Urothelium cell line (cell line): Measurements from ENCODE around the gene GRHPR.
"Not testable (repeated sequence)": the region's sequence is repeated elsewhere in the genome, so short reads cannot be mapped to it uniquely, and the experiment has no call there.

Experiments used
- DNase-seq: peaks from one replicate; pipeline ENCODE4 v3.0.0; 2011; ENCODE audit warnings: low spot score, mixed read lengths
- FAIRE-seq: peaks from 2 replicates; lab custom pipeline; 2011; peaks lifted over from hg19 to GRCh38; lab: Jason Lieb, UNC

The GRHPR gene

DNA sequence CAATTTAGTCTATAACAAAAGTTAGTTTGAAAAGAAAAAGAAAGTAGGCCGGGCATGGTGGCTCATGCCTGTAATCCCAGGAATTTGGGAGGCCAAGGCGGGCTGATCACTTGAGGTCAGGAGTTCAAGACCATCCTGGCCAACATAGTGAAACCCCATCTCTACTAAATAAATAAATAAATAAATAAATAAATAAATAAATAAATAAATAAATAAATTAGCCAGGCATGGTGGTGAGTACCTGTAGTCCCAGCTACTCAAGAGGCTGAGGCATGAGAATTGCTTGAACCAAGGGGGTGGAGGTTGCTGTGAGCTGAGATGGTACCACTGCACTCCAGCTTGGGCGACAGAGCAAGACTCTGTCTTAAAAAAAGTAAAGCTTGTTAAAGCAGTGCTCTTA, 24.5 kb upstream of the GRHPR start:
- DNase-seq, FAIRE-seq: not testable (repeated sequence)

DNA sequence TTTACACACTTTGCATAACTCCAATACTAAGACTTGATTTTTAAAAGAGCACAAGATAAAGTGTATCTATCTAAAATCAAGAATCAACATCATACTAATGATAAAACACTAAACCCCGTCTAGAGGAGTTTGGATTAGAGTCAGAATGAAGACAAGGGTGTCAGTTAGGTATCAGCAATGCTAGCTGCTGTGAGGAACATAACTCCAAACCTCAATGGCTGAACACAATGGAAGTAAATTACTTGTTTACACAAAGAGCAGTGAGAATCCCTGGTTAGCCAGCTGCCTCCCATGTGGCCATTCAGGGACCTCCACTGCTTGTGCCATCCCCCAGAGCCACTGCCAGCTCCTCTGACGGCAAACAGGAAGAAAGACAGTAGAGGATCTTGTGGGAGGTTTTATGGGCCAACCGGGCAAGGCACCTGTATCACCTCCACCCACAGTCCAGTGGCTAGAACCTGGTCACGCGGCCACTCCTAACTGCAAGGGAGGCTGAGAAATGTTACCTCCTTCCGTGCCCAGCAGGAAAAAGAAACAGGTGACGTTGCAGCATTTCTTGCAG, 24.0 kb upstream of the GRHPR start:
- no peak for FAIRE-seq
- DNase-seq, result no peak

DNA sequence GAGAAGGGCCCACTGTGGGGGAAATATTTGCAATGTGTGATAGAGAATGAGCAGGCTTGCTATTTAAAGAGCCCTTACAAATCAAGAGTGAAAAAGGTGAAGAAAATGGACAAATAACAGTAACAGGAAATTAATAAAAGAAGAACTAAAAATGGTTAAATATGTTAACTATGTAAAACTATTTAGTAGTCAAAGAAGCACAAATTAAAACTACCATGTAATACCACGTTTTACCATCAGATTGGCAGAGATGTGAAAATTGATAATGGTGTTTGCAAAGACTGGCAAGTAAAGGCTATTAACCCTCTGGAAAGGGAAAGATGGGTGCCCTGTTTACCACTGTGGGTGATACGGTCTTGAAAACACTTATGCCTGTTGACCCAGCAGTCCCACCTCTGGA, 23.2 kb upstream of the GRHPR start:
- DNase-seq, result no peak
- FAIRE-seq, result no peak

DNA sequence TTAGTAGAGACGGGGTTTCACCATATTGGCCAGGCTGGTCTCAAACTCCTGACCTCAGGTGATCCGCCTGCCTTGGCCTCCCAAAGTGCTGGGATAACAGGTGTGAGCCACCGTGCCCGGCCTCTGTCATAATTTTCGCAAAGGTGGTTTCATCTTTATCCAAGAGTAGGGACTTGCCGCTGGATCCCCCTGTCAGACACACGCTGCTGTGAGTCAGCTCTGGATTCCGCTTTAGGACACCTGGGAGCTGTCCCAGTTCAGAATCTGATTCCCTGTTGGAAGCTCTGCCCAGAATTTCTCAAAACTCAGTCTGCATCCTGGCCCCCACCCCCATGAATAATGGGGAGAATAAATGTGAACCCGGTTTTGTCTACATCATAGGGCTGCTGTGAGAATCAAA, 17.9 kb upstream of the GRHPR start:
- DNase-seq (no peak), FAIRE-seq (no peak)

DNA sequence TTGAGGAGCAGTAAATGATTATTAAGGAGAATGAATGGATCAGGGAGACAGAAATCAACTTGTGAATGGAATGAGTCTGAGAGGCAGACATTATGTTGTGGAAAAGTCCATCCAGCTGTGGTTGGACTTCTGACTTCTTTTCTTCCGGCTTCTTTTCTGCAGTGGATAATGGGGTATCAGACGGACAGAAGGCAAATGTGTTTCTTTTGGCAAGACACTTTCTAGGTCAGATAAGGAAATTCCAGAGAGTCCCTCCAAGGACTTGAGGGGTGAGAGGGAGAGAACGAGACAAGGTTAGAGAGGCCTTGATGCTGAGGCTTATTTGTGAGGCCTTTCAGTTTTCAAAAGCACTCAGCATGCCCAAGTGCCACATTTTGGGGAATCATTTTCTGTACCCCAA, 17.1 kb upstream of the GRHPR start:
- FAIRE-seq (no peak), DNase-seq (no peak)

DNA sequence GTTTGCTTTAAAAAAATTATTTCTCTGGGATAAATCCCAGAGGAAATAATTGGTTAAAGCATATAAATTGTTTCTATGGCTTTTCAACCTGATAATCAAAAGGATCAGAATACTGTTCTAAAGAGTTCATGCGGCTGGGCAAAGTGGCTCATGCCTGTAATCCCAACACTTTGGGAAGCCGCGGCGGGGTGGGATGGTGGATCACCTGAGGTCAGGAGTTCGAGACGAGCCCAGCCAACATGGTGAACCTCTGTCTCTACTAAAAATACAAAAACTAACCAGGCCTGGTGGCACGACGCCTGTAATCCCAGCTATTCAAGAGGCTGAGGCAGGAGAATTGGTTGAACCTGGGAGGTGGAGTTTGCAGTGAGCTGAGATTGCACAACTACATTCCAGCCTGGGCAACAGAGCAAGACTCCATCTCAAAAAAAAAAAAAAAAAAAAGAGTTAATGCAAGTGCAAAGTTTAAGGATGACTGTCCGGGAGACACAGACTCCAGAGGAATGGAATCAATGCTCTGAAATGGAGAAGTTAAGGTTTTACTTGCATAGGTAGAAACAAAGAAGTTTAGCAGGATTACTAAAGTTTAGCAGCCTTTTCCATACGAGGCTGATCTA, 16.6 kb upstream of the GRHPR start:
- no peak for FAIRE-seq
- DNase-seq, result no peak

DNA sequence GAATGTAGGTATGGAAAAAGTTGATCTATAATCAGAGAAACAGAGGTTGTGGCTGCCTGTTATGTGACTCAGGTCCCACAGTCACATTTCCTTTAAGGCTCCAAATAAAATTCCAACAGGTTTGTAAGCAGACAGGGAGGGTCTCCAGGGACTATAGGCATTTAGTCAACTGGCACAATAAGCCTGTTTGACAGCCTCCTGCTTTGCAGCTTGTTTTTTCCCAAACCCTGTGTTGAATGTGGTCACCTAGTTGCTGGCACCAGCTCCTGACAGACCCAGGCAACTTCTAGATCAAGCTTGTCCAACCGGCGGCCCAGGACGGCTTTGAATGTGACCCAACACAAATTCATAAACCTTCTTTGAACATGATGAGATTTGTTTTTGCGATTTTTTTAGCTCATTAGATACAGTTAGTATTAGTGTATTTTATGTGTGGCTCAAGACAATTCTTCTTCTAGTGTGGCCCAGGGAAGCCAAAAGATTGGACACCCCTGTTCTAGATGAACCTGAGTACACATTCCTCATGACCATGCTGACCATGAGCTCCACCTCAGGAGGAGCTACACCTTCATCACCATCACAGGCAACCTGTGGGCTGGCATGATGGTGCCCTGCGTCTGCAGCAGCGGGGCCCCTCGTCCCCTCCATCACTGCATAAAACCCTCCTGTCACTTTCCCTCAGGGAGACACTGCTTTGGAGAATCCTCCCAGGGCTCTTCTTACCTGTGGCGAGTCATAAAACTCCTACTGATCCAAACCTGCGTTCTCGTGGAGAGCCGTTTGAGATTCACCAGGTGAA, 15.7 kb upstream of the GRHPR start:
- FAIRE-seq (no peak), DNase-seq (no peak)

DNA sequence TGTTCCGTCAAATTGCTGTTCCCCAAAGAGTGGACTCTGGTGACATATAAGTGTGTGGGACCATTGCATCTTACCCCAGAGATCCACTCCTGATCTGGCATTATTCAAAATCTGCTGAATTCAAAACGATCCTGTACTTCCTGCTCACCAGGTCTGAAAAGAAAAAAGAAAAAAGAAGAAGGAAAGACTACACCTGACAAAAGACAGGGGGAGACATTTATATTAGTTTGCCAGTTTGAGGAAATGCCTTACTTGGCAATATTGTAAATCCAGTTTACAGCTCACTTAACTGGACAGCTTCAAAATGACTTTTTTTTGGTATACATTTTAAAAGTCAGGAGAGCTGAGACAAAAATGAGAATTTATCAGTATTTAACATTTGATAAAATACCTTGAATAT, 15.0 kb upstream of the GRHPR start:
- FAIRE-seq (no peak), DNase-seq (no peak)

DNA sequence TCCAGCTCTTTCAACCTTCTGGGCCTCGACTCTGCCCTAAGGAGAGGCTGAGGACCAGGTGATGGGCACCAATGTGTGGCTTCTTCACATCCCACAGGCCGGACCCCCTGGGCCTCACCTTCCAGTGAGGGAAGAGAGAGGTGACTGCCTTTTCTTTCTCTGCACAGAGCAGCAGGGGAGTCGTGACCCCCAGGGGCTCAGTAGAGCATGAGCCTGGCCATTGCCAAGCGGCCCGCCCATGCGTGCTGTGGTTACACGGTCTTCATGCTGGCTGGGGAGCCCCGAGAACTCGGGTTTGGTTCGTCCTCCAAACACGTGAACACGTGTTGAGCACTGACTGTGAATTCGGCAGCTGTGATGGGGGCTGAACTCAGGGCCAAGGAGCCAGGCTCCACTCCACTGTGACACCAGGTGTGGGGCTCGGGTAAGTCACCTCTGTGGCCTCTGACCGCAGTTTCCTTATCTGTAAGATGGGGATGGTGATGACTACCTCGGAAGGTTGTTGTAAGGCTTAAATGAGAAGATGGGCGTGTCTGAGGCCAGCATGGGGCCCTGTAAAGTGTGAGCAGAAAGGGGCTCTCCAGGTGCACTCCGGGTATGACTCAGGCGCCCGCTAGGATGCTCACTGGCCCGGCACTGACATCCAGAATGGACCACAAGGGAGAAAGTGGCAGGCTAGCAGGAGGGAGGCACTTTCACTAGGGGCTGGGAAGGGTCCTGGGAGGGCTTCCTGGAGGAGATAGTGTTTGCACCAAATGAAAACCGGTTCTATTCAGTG, 13.4 kb upstream of the GRHPR start:
- FAIRE-seq (no peak), DNase-seq (no peak)

DNA sequence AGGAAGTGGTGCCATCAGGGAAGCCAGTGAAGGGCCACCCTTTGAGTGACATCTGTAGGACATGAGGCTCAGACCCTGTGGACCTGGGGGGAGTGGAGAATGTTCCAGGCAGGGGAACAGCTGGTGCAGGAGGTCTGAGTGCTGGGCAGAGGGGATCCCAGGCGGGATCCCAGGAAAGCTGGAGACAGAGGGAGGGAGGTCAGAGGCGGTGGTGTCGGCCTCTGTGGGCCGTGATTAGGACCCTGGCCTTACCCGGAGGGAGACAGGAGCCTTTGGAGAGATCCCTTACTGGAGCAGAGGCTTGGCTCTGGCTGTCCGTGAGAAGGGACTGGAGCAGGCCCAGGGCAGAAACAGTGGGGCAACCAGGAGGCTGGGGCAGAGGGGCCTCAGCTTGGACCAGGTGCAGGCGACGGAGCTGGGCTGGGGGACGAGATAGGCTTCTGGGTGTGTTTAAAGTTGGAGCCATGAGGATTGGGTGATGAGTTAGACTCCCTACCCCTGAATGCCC, 12.1 kb upstream of the GRHPR start:
- FAIRE-seq (no peak), DNase-seq (no peak)

DNA sequence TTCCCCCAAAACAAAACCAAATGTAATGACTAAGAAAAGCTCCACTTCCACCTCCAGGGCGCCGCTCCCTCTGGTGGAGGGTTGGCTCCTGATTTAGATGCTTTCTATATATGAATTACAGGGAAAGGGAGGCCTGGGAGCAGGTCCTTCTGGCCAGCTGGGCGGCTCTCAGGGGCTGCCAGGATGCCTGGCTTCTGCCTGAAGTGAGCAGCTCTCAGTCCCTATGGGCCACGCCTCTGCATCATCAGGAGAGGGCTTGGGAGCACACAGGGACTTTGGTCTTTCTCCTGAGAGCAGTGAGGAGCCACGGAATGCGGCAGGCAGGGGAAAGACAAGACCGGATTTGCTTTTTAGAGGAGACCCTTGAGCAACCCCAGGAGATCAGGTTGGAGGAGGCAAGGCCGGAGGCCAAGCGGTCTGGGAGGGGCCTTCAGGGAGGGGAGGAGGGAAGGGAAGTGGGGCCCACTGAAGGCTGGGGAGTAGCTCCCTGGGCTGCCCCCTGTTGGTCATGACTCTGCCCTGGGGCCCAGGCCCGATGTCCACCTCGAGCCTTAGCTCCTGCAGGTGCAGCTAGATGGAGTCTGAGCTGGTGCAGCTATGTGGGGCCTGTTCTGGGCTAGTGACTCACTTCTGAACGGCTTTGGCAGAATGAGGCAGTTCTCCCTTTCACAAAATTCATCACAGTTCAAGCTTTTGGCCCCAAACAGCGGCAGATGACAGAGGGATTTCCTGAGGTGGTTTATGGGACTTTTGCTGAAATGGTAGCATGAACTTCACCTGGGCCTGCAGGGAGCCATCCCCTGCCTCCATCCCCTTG, 11.3 kb upstream of the GRHPR start:
- DNase-seq, result no peak
- no peak for FAIRE-seq

DNA sequence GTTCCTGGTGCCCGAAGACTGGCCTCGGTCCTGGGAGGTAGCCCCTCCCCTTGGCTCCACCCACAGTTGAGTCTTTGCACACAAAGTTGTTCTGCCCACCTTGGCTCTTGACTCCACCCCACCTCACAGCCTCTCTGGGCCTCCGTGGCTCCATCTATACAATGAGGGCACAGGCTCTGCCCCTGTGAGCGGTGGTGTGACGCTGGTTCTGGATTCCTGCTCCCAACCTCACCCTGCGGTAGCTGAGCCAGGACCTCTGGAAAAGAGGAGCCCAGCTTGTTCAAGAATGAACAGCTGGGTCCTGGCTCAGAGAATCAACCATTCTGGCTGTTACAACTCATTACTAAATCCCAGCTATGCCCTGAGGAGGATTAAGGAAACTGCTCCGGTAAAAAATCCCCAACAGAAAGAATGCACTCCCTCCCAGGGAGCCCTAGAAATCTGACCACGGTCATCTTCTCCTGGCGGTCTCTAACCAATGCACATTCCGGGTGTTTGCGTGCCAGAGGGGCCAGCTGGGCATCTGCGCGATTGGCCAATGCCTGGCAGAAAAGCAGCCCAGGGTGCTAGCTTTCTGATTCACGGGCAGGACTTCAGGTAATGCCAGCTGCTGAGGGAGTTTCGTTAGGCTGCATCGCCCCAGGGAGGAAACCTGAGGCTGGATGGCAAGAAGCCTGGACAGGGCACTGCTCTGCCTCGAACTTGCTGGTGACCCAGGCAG, 9.9 kb upstream of the GRHPR start:
- DNase-seq (no peak), FAIRE-seq (no peak)

DNA sequence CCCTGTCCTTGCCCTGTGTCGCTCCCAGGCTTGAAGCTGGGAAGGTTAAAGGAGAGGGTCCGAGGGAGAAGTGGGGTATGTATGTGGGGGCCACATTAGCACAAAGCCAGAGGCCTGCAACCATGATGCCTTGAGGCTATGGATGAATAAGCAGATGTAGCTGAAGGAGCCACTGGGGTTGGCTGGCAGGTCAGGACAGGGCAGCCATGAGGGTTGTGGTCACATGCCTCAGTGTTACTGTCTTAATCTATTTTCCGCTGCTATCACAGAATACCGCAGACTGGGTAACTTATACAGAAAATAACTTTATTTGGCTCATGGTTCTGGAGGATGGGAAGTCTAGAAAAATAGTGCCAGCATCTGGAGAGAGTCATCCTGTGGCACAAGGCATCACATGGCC, 9.2 kb upstream of the GRHPR start:
- FAIRE-seq (no peak), DNase-seq (no peak)

DNA sequence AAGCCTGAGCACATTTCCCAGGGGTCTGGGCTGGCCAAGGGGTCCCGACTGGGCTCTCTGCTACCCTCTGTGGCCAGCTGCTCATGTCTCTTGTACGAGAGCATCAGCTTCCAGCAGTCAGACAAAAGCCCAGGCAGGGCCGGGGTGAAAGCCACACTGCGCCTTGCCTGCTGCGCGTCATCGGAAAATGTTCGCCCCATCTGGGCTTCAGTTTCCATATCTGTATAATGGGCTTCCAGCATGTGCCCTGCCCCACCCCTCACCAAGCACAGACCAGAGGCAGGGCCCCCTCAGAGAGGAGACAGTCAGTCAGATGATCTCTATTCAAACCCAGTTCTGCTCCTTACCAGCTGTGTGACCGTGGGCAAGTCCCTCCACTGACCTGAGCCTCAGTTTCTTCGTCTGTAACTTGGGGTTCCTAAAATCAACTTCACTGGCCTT, 8.0 kb upstream of the GRHPR start:
- DNase-seq (no peak), FAIRE-seq (no peak)

DNA sequence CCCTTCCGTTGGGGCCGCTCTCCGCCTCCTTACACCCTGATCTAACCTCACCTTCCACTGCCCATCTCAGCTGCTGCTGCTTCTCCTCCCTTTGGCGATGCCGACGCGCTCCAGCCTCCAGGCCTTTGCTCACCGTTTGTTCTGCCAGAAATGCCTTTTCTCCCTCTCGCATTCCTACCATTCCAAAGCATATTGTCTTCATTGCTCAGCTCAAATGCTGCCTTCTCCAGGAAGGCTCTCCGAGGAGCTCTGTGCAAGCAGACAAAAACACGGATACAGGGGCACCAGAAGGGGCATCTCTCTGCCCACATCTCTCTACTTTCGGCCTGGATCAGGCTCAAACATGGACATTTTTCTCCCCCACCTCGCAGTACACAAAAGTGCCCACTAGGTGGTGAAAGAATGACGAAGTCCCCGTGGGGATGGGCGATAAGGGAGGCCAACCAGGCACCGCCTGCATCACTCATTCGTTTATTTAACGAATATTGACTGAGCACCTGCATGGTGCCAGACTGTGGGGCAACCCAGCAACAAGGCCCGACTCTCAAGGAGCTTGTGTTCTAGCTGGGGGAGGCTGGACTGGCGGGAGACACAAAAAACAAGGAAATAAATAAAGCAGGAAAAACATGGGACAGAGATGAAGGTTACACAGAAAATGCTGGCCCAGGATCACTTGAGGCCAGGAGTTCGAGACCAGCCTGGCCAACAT, 7.3 kb upstream of the GRHPR start:
- FAIRE-seq (peak; percentile 92), DNase-seq (peak; percentile 92)

DNA sequence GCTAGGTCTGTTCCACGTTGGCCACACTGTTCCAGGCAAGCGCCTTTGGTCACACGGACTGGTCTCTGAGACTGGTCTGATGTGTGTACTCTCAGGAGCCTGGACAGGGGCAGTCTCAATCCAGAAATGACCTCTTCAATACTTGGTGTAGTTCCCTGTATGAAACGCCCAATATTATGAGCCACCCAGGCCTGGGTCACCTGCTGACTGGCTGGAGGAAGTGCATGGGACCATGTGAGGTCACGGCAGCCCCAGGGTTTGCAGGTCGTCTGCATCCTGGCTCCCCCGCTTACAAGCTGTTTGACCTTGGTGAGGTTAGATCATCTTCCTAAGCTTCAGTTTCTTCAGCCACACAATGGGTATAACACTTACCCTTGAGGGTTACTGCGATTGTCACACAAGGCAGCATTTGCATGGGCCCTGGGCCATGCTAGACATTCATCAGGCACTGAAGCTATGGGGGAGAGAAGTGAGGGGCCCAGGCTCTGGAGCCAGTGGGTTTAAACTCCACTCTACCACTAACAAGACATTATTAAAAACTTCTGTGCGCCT, 5.2 kb upstream of the GRHPR start:
- FAIRE-seq (no peak), DNase-seq (no peak)

DNA sequence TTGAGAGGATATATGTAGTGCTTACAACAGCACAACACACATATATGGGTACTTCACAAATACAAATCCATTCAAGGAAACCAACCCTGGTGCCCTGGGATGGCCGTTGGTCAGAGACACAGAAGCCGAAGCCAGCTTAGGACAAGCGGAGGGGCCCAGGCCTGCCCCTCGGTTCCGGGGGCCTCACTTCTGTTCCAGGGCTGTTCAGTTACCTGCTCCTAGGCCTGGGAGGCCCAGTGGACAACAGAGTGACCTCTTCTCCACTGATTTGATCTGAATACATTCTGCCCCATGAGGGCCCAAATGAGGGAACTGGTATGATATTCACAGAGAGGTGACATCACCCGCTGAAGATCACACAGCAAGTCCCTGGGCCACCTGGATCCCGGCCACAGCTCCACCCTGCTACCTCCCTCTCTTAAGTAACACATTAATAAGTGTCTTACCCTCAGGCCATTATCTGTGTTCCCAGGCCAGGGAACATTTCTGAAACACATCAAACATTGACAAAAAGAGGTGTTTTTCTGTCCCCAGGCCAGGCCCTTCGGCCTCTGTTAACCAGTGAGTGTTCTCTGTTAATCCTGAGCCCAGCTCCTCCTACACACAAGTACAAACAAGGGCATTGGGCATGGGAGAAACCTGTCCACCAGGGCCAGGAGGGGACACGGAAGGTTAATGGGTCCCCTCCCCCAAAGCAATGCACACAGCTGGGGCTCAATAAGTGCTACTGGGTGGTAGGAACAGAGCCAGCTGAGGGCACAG, 4.5 kb upstream of the GRHPR start:
- FAIRE-seq, result no peak
- no peak for DNase-seq

DNA sequence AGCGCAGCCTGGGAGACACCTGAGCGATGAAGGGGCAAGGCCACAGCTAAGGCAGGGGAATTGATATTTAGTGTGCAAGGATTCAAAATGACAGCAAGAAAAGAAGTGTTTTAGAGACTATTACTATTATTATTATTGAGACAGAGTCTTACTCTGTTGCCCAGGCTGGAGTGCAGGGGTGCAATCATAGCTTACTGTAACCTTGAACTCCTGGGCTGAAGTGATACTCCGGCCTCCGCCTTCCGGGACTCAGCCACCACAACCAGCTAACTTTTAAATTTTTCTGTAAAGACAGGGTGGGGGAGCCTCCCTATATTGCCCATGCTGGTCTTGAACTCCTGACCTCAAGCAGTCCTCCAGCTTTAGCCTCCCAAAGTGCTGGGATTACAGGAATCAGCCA, 3.3 kb upstream of the GRHPR start:
- FAIRE-seq, result no peak
- DNase-seq, result no peak
